ENCODE data around the gene TSSC4.

The TSSC4 gene

GRCh38 chr11:2396471-2396870 is 4.1 kb upstream of the TSSC4 start:
- no peak for DNase-seq (ENCODE audit: low read depth)
- H3K4me3 ChIP-seq (ENCODE audit: low read depth, low read length) = no peak overlapping the region
- no peak for TF ChIP-seq CTCF (IDR thresholded peaks at IDR 0.05; ENCODE audit: control insufficient read depth, extremely low read depth, insufficient read depth)

- H3K4me3 ChIP-seq (ENCODE audit: low read depth, low read length) = no peak overlapping the region
- no peak for DNase-seq (ENCODE audit: low read depth)
- no peak for TF ChIP-seq CTCF (IDR thresholded peaks at IDR 0.05; ENCODE audit: control insufficient read depth, extremely low read depth, insufficient read depth)
Measured at GRCh38 chr11:2397005-2397404, 3.5 kb upstream of the TSSC4 start.

GRCh38 chr11:2398664-2399355 is 1.7 kb upstream of the TSSC4 start:
- TF ChIP-seq CTCF (IDR thresholded peaks at IDR 0.05; ENCODE audit: control insufficient read depth, extremely low read depth, insufficient read depth) = no peak
- DNase-seq (ENCODE audit: low read depth) = no peak
- H3K4me3 ChIP-seq (ENCODE audit: low read depth, low read length) = peak overlapping the region; percentile 100

- peak overlapping the region; percentile 100 for H3K4me3 ChIP-seq (ENCODE audit: low read depth, low read length)
- no peak for DNase-seq (ENCODE audit: low read depth)
- no peak for TF ChIP-seq CTCF (IDR thresholded peaks at IDR 0.05; ENCODE audit: control insufficient read depth, extremely low read depth, insufficient read depth)
Measured at GRCh38 chr11:2399488-2400068, 972 bp upstream of the TSSC4 start.

GRCh38 chr11:2400762-2401435 is 349 bp downstream of the TSSC4 start:
- no peak for TF ChIP-seq CTCF (IDR thresholded peaks at IDR 0.05; ENCODE audit: control insufficient read depth, extremely low read depth, insufficient read depth)
- DNase-seq (ENCODE audit: low read depth) = no peak

GRCh38 chr11:2401436-2401984 is 960 bp downstream of the TSSC4 start:
- no peak for DNase-seq (ENCODE audit: low read depth)
- peak overlapping the region; percentile 100 for H3K4me3 ChIP-seq (ENCODE audit: low read depth, low read length)
- TF ChIP-seq CTCF (IDR thresholded peaks at IDR 0.05; ENCODE audit: control insufficient read depth, extremely low read depth, insufficient read depth) = peak; percentile 26; the same call in 1 of the 2 replicates

More at GRCh38 chr11:2400762-2401435, 349 bp downstream of the TSSC4 start:
- H3K4me3 ChIP-seq (ENCODE audit: low read depth, low read length) = peak overlapping the region; percentile 100
